Activated CD4-positive, CD25-positive, alpha-beta regulatory T cell treated with anti-CD3 and anti-CD28 coated beads, Interleukin-2, amount 50 U/mL, for 24 hours (primary cell): ENCODE results near the gene WRAP53.

ENCODE experiments used
- ATAC-seq, 2 donors: fragments of 150-1000 bp; cut with Tn5 transposase; one replicate each; pipeline ENCODE4 v1.10.0; 2021; ENCODE audit warnings: mild to moderate bottlenecking in 1 of 2, moderate library complexity in 1 of 2

The WRAP53 gene

GRCh38 chr17:7709031-7709430, 20.8 kb downstream of the WRAP53 start:
- ATAC-seq: no peak

DNA sequence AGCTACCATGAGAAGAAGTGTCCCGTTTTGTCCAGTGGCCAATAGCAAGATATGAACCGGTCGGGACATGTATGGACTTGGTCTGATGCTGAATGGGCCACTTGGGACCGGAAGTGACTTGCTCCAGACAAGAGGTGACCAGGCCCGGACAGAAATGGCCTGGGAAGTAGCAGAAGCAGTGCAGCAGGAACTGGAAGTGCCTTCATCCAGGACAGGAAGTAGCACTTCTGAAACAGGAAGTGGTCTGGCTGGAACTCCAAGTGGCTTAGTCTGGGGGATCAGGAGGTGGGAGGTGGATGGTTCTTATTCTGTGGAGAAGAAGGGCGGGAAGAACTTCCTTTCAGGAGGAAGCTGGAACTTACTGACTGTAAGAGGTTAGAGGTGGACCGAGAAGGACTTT, 22.0 kb downstream of the WRAP53 start:
- ATAC-seq: no peak

GRCh38 chr17:7711051-7711755, 22.9 kb downstream of the WRAP53 start:
- ATAC-seq: no peak

GRCh38 chr17:7712111-7712771, 24.0 kb downstream of the WRAP53 start:
- no peak for ATAC-seq

DNA sequence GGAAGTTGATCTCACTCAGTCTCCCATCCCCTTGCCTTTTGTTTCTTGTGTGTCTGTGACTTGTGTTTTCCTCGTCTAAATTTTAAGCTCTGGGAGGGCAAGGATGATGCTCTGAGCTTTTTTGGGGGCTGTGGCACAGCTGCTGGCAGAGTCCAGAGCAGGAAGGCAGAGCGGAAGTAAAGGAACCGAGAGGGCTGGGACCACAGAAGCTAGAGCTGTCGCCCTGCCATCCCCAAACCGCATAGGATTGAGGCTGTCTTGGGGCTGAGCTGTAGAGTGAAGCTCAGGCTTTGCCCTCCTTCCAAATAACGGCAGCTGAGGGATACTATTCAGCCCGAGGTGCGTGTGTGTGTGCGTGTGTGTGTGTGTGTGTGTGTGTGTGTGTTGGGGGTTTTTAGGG, 25.5 kb downstream of the WRAP53 start:
- no peak for ATAC-seq

- no peak for ATAC-seq
Measured at GRCh38 chr17:7714721-7715594, 26.7 kb downstream of the WRAP53 start.

GRCh38 chr17:7715936-7716886, 27.9 kb downstream of the WRAP53 start:
- no peak for ATAC-seq

DNA sequence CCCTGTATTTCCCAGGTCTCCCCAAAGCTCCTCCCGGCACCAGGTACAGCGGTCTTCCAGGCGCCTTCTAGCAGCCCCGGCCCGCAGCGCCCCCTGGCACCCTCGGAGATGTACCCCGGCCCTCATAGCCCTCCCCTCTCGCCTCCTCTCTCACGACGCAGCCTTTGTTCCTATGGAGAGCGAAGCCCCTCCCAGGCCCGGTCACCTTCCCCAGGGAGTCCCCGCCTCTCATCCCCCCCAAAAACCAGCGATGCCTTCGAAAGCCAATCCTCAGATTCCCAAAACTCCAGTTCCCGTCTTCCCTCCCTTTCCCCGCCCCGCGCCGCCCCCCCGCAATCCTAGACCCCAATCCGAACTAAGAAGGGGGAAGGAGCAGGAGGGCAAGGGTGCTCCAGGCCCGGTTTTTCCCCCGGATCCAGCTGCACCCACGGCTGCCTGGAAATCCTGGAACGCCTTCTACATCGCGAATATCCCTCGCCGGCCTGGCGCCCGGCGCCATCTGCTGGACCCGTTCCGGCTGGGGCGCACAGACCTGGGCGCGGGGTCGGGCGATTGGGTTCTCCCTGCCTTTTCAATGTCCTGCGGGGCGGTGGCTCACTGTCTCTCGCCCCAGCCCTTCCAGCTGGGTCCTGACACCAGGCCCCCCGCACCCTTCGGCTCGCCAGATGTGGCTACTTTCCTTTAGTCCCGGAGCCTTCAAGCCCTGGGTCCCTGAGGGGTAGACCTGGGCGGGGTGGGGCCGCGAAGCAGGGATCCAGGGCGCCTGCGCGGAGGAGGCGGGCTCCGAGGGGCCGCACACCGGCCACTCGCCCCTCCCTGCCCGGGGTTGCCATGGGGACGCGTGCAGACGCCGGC, 28.9 kb downstream of the WRAP53 start, which contains the start of gene DNAH2:
Gene DNAH2 (plus strand): TSS at position 844 of the 855 bp plus-strand sequence. CDS start 1,991 bp downstream, outside the sequence.
- ATAC-seq: peak; percentile 54 to 65

DNA sequence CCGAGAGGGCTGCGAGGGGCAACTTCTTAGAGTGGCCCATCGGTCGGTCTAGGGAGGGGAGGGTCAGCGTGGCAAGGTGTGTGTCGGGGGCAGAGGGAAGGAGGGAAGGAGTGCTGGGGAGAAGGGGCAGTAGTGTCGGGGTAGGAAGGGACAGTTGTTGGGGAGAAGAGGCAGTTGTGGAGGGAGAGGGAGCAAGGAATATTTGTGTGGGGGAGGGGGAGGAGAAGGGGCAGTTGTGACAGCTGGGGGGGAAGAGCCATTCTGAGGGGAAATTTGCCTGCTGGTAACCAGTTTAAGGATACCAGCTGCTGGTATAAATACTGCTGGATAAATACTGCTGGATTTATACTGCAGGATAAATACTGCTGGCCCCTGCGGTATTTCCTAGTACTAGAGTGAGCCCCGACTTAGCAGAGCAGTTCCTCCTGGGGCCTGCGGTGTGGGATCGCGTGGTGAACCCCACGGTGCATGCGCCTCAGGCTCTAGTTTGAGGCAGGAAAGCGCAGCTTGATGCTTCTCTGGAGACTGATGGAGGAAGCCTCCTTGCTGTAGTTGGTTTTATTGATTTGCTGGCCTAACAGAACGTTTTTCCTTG, 29.6 kb downstream of the WRAP53 start:
- peak in 1 of 2 donors; percentile 57 for ATAC-seq

DNA sequence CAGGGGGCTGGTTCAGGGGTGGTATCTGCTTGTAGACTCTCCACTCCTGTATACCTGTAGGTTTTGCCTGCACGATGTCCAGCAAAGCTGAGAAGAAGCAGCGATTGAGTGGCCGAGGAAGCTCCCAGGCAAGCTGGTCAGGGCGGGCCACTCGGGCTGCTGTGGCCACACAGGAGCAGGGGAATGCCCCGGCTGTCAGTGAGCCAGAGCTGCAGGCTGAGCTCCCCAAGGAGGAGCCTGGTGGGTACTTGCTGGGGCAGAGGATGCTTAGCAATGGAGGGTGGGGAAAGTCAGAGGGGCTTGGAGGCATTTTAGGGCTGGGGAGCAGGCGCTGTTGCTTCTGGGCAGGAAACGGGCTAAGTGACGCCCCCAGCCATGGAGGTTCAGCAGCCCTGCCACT, 31.4 kb downstream of the WRAP53 start:
- no peak for ATAC-seq

GRCh38 chr17:7720125-7720524, 31.8 kb downstream of the WRAP53 start:
- no peak for ATAC-seq

- ATAC-seq: no peak
Measured at GRCh38 chr17:7721612-7722011, 33.3 kb downstream of the WRAP53 start.

GRCh38 chr17:7727886-7728285, 39.6 kb downstream of the WRAP53 start:
- ATAC-seq: no peak

DNA sequence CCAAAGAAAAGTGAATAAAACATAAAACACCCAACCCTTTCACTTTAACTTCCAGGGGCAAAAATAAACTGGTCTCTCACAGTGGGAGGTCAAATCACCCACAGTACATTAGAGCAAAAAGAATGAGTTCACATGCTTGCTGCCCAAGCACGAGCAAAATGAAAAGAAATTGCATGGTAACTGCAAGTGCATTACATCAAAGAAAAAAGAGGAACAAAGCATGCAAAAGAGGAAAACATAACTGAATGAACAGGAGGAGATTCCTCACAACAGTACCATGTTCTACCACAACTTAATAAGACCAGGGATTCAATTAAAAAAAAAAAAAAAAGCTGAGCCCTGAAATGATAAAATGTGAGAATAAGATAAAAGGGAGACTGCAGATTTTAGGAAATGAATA, 41.5 kb downstream of the WRAP53 start:
- ATAC-seq: no peak

- no peak for ATAC-seq
Measured at GRCh38 chr17:7732981-7733539, 44.8 kb downstream of the WRAP53 start.

DNA sequence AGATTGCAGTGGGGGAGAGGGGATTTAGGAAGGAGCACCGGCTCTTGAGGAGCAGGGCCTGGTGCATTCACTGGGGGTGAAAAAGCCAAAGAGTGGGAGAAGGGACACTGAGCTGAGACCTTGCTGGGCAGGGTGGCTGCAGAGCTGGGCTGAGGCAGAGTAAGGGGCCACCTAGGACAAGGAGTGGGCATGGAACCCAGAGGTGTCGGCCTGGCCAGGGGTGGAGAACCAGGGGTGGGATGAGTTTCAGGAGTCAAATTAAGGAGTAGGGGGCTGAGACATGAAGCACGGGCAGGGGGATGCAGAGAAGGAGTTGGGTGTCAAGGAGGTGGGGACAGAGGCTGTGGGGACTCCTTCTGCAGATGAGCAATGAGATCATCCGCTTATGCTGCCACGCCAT, 49.3 kb downstream of the WRAP53 start:
- ATAC-seq: no peak

DNA sequence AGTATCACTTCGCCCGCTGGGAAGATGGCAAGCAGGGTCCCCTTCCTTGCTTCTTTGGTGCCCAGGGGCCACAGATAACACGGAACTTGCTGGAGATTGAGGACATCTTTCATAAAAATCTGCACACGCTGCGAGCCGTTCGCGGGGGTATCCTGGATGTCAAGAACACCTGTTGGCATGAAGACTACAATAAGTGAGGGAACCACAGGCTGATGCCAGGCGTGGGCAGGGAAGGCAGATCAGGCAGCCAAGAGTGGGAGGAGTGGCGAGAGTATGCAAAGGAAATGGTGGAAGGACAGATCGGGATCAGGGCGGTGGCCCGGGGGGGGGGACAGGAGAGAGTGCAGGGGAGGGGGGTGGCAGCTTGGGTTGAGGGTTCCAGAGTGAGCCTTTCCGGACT, 51.5 kb downstream of the WRAP53 start:
- no peak for ATAC-seq

DNA sequence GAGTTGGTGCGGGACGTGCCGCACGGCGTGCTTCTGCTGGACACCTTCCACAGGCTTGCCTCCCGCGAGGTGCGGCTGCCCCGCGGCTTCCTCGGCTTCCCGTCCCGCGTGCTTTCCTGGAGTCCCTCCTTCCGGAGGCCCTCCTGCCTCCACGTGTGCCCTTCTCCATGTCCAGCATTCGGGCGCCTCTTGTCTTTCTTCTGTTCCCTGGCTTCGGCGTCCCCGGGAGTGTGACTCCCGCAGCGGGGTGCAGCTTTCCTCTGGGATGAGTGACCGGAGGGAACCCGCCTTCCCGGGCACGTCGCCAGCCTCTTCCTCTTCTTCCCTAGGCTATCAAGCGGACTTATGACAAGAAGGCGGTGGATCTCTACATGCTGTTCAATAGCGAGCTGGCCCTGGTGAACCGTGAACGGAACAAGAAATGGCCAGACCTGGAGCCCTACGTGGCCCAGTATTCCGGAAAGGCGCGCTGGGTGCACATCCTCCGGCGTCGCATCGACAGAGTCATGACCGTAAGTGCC, 52.3 kb downstream of the WRAP53 start:
- ATAC-seq: no peak

DNA sequence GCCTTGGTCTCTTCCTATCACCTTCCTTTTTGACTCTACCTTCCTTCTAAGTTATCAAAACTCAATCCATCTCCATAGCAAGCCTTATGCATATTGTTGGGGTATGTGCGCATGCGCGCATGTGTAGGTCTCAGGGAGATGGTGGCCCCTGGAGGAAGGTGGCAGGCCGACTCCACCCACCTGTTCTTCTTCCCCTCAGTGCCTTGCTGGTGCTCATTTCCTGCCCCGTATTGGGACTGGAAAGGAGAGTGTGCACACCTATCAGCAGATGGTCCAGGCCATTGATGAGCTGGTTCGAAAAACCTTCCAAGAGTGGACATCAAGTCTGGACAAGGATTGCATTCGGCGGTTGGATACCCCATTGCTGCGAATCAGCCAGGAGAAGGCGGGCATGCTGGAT, 54.5 kb downstream of the WRAP53 start:
- no peak for ATAC-seq

- no peak for ATAC-seq
Measured at GRCh38 chr17:7744416-7744815, 56.1 kb downstream of the WRAP53 start.
